Loucy (cell line): ENCODE results near the gene MBLAC1.

Experiments
- H2AFZ ChIP-seq: fragments of 200-600 bp; sonication (generic); 2 replicates; pipeline ENCODE4 v1.6.0; 2016; ENCODE audit warnings: antibody characterized with exemption, mild to moderate bottlenecking, low read length, moderate library complexity
- H3F3A ChIP-seq: fragments of 200-600 bp; 2 replicates; pipeline ENCODE4 v1.6.0; 2016; ENCODE audit warnings: antibody characterized with exemption, low read depth, mild to moderate bottlenecking
- H3K27me3 ChIP-seq: fragments of 200-600 bp; sonication (generic); 2 replicates; pipeline ENCODE4 v1.6.1; 2014; ENCODE audit warnings: low read length, mild to moderate bottlenecking; ENCODE audit not compliant: insufficient read depth, poor library complexity, severe bottlenecking
- H3K36me3 ChIP-seq: fragments of 200-600 bp; sonication (generic); 2 replicates; pipeline ENCODE4 v1.6.1; 2016; ENCODE audit warnings: low read length; ENCODE audit not compliant: insufficient read depth
- H3K4me1 ChIP-seq: fragments of 200-600 bp; sonication (generic); 2 replicates; pipeline ENCODE4 v1.5.1; 2014; ENCODE audit warnings: low read length, mild to moderate bottlenecking; ENCODE audit not compliant: insufficient read depth, poor library complexity, severe bottlenecking
- H3K4me2 ChIP-seq: fragments of 200-600 bp; sonication (generic); 2 replicates; pipeline ENCODE4 v1.6.0; 2014; ENCODE audit warnings: antibody characterized with exemption, low read length, low read depth, mild to moderate bottlenecking; ENCODE audit not compliant: poor library complexity, severe bottlenecking
- H3K4me3 ChIP-seq: fragments of 200-600 bp; sonication (generic); 2 replicates; pipeline ENCODE4 v1.5.1; 2014; ENCODE audit warnings: low read length, mild to moderate bottlenecking, mixed read lengths; ENCODE audit not compliant: poor library complexity, severe bottlenecking
- H3K79me2 ChIP-seq: fragments of 200-600 bp; sonication (generic); 2 replicates; pipeline ENCODE4 v1.6.1; 2014; ENCODE audit warnings: low read length; ENCODE audit not compliant: insufficient read depth
- H3K9ac ChIP-seq: fragments of 200-600 bp; sonication (generic); 2 replicates; pipeline ENCODE4 v1.6.0; 2014; ENCODE audit warnings: mild to moderate bottlenecking, low read depth, low read length, moderate library complexity; ENCODE audit not compliant: poor library complexity, severe bottlenecking
- H3K9me2 ChIP-seq: fragments of 200-600 bp; sonication (generic); replicated peaks from 2 replicates; pipeline ENCODE4 v1.6.1; 2016; ENCODE audit warnings: low read depth, low read length, mixed read lengths
- H3K9me3 ChIP-seq: fragments of 200-600 bp; sonication (generic); 2 replicates; pipeline ENCODE4 v1.6.1; 2014; ENCODE audit warnings: mild to moderate bottlenecking, antibody characterized with exemption, low read length, low read depth; ENCODE audit not compliant: insufficient read depth
- H4K20me1 ChIP-seq: fragments of 200-600 bp; sonication (generic); 2 replicates; pipeline ENCODE4 v1.6.0; 2014; ENCODE audit warnings: antibody characterized with exemption, low read length, mild to moderate bottlenecking; ENCODE audit not compliant: insufficient read depth, poor library complexity, severe bottlenecking
- EZH2phosphoT487 ChIP-seq: fragments of 200-600 bp; IDR thresholded peaks from 2 replicates; pipeline ENCODE4 v1.6.1; 2018; ENCODE audit warnings: antibody characterized with exemption, mild to moderate bottlenecking, moderate library complexity, borderline replicate concordance
- TF ChIP-seq, protein P1 (sequence below): fragments of 200-600 bp; sonication (generic); conservative IDR thresholded peaks from 2 replicates; pipeline ENCODE4 v1.5.1; 2014; ENCODE audit warnings: mild to moderate bottlenecking, antibody characterized with exemption, low read length

Gene MBLAC1

DNA sequence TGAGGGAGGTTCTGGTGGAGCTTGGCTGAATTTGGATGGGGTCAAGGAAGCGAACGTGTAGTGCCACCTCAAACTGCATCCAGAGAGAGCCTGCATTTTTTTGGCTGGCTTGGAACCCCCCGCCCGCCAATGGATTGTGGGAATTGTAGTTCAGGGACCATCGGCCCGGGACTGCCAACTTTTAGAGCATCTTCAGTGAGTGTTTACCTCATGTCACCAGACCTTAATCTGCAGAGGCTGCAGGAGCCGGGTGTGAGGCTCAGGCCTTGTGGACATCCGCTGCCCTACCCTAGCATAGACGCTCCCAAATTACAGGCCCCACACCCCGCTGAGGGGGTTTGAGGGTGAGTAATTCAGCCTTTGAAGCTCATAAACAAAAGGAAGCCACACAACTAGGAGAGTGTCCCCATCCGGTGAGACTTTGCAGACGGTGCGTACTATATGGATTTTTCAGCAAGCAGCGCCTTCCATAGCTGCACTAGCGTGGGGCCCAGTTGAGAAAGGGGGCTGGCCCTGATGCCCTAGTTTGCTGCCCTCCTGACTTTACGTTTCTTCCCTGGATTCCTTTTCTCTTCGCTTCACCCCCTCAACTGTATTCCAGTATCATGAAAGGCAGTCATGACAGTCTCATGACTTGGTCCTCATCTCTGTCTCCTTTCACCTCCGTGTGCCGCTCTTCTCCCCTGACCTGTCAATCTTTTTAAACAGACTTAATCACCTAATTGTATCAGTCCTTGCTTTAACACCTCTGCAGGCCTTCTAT is 6.6 kb upstream of the MBLAC1 start:
- Histone ChIP-seq H3K4me2 (peak overlapping the region; percentile 91), H3K9me3 (no peaks in the 10 kb centered on the region), H3F3A (no peaks in the 10 kb centered on the region; the same call in 1 of the 2 replicates), H3K79me2 (peaks cover 35% of the 10 kb centered on the region), H3K9me2 (no peaks in the 10 kb centered on the region), H3K27me3 (no peaks in the 10 kb centered on the region), H3K4me3 (peak overlapping the region; percentile 99), H3K36me3 (no peaks in the 10 kb centered on the region), H3K4me1 (peaks cover 21% of the 10 kb centered on the region), H4K20me1 (peaks cover 4% of the 10 kb centered on the region), H2AFZ (peak overlapping the region; percentile 78), H3K9ac (peak overlapping the region; percentile 91)
- TF ChIP-seq EZH2phosphoT487: no peak
- TF ChIP-seq, protein P1, sequence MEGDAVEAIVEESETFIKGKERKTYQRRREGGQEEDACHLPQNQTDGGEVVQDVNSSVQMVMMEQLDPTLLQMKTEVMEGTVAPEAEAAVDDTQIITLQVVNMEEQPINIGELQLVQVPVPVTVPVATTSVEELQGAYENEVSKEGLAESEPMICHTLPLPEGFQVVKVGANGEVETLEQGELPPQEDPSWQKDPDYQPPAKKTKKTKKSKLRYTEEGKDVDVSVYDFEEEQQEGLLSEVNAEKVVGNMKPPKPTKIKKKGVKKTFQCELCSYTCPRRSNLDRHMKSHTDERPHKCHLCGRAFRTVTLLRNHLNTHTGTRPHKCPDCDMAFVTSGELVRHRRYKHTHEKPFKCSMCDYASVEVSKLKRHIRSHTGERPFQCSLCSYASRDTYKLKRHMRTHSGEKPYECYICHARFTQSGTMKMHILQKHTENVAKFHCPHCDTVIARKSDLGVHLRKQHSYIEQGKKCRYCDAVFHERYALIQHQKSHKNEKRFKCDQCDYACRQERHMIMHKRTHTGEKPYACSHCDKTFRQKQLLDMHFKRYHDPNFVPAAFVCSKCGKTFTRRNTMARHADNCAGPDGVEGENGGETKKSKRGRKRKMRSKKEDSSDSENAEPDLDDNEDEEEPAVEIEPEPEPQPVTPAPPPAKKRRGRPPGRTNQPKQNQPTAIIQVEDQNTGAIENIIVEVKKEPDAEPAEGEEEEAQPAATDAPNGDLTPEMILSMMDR: no peak

DNA sequence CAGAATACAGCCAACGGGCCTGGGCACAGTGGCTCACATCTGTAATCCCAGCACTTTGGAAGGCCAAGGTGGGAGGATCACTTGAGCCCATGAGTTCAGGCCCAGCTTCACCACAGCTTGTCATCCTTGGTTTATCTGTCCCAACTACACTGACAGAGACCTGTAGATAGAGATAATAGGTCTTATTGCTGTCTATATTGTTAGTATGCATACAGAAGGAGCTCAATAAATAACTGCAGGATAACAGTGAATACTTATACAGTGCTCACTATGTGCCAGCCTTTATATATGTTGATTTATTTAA is 6.1 kb upstream of the MBLAC1 start:
- H3K9ac ChIP-seq: peak overlapping the region; percentile 91
- H2AFZ ChIP-seq: peak overlapping the region; percentile 78; the same call in 1 of the 2 replicates
- H3K79me2 ChIP-seq: peaks cover 40% of the 10 kb centered on the region
- no peaks in the 10 kb centered on the region for H3K27me3 ChIP-seq
- H3K36me3 ChIP-seq: no peaks in the 10 kb centered on the region
- peak overlapping the region; percentile 99 for H3K4me3 ChIP-seq
- peaks cover 26% of the 10 kb centered on the region for H3K4me1 ChIP-seq
- H3K9me2 ChIP-seq: no peaks in the 10 kb centered on the region
- H3K4me2 ChIP-seq: peak overlapping the region; percentile 91
- H3K9me3 ChIP-seq: no peaks in the 10 kb centered on the region
- TF ChIP-seq, protein P1: no peak
- peaks cover 4% of the 10 kb centered on the region for H4K20me1 ChIP-seq
- no peaks in the 10 kb centered on the region; the same call in 1 of the 2 replicates for H3F3A ChIP-seq

DNA sequence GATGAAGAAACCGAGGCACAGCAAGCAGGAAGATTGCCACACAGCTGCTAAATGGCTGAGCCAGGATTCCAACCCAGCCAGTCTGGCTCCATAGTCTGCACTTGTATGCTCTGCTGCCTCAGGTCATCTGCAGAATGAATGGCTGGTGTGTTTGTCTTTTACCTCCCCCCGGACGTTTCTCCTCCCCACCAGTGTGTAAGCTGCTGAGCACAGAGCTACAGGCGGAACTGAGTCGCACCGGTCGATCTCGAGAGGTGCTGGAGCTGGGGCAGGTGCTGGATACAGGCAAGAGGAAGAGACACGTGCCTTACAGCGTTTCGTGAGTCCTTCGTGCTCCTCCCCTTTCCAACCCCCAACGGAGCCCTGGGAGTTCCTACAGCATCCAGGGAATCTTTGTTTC is 4.7 kb upstream of the MBLAC1 start:
- TF ChIP-seq EZH2phosphoT487: no peak
- TF ChIP-seq, protein P1: no peak
- no peaks in the 10 kb centered on the region for H3K36me3 ChIP-seq

More for the DNA sequence above, 4.7 kb upstream of the MBLAC1 start:
- peaks cover 4% of the 10 kb centered on the region for H4K20me1 ChIP-seq
- peaks cover 48% of the 10 kb centered on the region for H3K79me2 ChIP-seq
- H3K27me3 ChIP-seq: no peaks in the 10 kb centered on the region
- no peak overlapping the region for H3K4me2 ChIP-seq
- no peak overlapping the region for H2AFZ ChIP-seq
- H3K9me2 ChIP-seq: no peaks in the 10 kb centered on the region
- H3K4me3 ChIP-seq: no peak overlapping the region
- peaks cover 32% of the 10 kb centered on the region for H3K4me1 ChIP-seq
- no peak overlapping the region for H3K9ac ChIP-seq
- no peaks in the 10 kb centered on the region; the same call in 1 of the 2 replicates for H3F3A ChIP-seq
- no peaks in the 10 kb centered on the region for H3K9me3 ChIP-seq
